AG09309 (cell line): Measurements from ENCODE around the gene TCEANC2.

Experiments used
- DNase-seq: peaks from one replicate; pipeline ENCODE4 v3.0.0-alpha.2; 2010; ENCODE audit warnings: low read depth
- H3K4me3 ChIP-seq: 2 replicates; pipeline ENCODE4 v1.5.1; 2011; ENCODE audit warnings: mild to moderate bottlenecking, low read depth, low read length, moderate library complexity; ENCODE audit not compliant: control insufficient read depth
- TF ChIP-seq, protein P1 (sequence below): IDR thresholded peaks from 2 replicates; pipeline ENCODE4 v1.5.1; 2011; ENCODE audit warnings: mild to moderate bottlenecking, low read depth, low read length, inconsistent platforms; ENCODE audit not compliant: insufficient read depth, control insufficient read depth; ENCODE audit errors: missing control alignments

TCEANC2 gene

DNA sequence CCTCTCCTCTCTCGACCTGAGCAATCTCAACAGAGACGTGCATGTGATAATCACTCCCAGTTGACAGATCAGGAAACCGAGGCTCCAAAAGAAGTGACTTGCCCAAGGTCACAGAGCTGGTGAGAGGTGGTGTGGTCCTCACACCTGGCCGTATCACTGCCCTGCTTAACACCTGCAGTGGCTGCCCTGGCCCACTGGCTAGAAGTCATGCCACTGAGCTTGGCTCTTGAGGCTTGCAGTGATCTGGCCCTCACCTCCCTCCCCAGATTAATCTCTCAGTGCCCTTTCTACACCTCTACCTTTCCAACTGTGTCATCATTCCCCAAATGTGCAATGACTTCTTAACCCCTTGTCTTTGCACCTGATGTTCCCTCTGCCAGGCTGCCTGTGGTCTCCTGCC lies 60.6 kb downstream of the TCEANC2 start:
- no peak for DNase-seq
- TF ChIP-seq, protein P1, sequence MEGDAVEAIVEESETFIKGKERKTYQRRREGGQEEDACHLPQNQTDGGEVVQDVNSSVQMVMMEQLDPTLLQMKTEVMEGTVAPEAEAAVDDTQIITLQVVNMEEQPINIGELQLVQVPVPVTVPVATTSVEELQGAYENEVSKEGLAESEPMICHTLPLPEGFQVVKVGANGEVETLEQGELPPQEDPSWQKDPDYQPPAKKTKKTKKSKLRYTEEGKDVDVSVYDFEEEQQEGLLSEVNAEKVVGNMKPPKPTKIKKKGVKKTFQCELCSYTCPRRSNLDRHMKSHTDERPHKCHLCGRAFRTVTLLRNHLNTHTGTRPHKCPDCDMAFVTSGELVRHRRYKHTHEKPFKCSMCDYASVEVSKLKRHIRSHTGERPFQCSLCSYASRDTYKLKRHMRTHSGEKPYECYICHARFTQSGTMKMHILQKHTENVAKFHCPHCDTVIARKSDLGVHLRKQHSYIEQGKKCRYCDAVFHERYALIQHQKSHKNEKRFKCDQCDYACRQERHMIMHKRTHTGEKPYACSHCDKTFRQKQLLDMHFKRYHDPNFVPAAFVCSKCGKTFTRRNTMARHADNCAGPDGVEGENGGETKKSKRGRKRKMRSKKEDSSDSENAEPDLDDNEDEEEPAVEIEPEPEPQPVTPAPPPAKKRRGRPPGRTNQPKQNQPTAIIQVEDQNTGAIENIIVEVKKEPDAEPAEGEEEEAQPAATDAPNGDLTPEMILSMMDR = no peak
- H3K4me3 ChIP-seq = no peak overlapping the region

DNA sequence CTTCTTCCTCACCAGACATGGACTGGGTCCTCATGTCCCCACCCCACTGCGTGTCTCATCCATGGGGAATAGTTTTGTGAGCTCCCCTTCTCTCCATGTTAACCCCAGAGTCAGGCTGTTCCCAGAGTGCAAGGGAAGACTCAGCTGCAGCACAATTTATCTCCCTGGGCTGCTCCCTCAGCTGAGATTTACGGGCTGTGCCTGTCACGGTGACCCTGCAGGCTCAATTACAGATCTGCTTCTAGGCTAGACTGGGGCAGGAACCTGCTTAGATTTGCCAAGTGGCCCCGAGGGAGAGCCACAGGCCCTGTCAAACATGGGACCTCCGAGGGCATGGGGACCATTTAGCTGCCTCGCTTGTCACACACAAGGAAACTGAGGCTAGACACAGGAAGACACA lies 61.5 kb downstream of the TCEANC2 start:
- H3K4me3 ChIP-seq = no peak overlapping the region
- TF ChIP-seq, protein P1 = no peak
- DNase-seq = no peak

DNA sequence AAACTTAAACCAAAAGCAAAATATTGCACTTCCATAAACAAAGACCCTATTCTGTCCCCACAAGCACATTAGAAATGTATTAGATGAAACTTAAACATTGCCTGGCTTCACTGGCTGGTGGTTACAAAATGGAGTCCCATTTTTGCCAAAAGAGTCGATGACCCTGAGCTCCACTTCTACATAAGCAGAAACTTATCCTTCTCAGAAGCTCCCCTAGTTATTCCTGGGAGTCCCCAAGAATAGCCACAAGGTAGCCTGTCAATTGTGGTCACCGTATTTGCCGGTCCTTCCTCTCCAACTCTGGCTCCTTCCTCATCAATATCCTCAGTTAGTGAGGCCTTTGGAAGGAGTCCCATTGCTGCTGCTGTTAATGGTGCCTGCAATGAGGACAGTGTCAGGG lies 62.1 kb downstream of the TCEANC2 start:
- TF ChIP-seq, protein P1 = no peak
- no peak overlapping the region for H3K4me3 ChIP-seq
- DNase-seq = no peak

DNA sequence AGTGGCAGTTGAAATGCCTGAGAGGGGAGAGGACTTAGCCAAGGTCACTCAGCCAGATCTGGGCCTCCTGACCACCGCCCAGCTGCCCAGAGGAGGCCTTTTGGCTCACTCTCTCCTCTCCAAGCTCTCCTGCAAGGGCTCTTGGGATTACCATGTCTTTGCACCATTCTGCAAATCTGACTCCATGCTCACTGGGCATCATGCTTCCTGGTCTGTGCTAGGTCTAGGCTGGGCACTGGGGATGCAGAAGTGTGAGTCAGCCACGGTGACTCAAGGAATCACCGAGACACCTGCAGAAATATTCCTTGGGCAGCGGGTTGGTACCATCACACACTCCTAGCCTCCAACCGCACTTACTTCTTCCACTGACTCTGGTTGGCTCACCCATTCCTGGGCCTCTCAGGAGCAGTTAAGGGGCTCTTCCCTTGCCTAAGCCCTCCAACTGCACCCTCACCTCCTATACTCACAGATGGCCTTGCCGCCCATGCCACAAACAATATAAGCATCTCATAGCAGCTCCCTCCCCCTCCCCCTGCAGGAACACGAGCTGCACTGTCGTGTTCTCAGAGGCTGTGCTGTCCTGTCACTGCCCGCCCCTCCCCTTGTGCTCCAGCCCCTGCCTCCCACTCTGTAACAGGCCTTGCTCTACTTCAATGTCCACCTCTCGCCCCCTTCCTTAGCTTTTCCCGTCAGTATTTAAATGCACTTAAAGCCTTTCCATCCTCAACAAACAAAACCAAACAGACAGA lies 64.6 kb downstream of the TCEANC2 start:
- TF ChIP-seq, protein P1 = no peak
- DNase-seq = no peak
- no peak overlapping the region for H3K4me3 ChIP-seq

DNA sequence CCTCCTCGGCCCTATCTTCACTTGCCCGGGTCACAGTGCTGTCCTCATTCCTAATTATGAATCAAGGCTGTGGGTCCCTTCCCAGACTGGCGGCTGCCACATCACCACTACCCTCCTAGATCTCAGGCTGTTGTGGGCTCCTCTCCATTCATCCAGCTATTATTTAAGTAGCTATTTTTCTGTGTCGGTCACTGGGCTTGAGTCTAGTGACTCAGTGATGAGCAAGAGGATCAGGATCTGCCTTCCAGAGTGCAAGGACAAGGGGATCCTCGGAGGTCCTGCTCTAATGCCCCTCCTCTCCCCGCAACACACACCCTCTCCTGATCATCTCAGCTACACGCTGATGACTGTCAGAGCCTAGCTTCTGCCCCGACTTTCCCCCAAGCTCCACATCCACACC lies 65.3 kb downstream of the TCEANC2 start:
- no peak for DNase-seq
- TF ChIP-seq, protein P1 = no peak
- no peak overlapping the region for H3K4me3 ChIP-seq

DNA sequence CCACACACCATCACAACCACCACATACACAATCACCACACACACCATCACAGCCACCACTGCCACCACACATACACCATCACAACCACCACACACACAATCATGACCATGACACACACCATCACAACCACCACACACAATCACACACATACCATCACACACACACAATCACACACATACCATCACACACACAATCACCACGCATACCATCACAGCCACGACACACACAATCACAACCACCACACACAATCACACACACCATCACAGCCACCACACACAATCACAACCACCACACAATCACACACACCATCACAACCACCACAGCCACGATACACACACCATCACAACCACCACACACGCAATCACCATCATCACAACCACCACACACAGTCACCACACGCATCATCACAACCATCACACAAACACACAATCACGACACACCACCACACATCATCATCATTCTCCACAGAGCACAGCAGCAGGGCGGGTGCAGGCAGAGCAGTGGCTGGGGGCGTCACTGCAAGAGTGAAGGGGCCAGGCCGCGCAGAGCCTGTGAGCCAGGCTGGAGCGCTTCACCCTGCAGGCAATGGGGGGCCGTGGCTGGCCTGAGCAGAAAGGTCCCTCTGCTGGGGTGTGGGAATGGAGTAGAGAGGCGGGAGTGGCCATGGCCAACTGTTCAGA lies 66.8 kb downstream of the TCEANC2 start:
- no peak overlapping the region for H3K4me3 ChIP-seq
- DNase-seq = no peak
- TF ChIP-seq, protein P1 = no peak
